ENCODE results near the gene CCDC197.
A peak's percentile ranks its signal among the peaks of the same experiment; 100 is the strongest.

Gene CCDC197

GRCh38 chr14:93997082-93997481 is at the start of gene CCDC197:
Gene CCDC197 (plus strand): TSS chr14:93997301. CDS start chr14:93998132, 831 bp downstream.
- DNase-seq = no peak

GRCh38 chr14:93949511-93950075 is 47.5 kb upstream of the CCDC197 start:
- DNase-seq = no peak

GRCh38 chr14:93950948-93951634 is 46.0 kb upstream of the CCDC197 start:
- DNase-seq = no peak

- DNase-seq = no peak
Observed at GRCh38 chr14:93951635-93952540, 45.2 kb upstream of the CCDC197 start.

- DNase-seq = no peak
Observed at GRCh38 chr14:93952829-93953228, 44.3 kb upstream of the CCDC197 start.

- DNase-seq = no peak
Observed at GRCh38 chr14:93953263-93953662, 43.8 kb upstream of the CCDC197 start.

- DNase-seq = no peak
Observed at GRCh38 chr14:93953739-93954515, 43.2 kb upstream of the CCDC197 start.

- DNase-seq = no peak
Observed at GRCh38 chr14:93954516-93954830, 42.6 kb upstream of the CCDC197 start.

GRCh38 chr14:93954900-93955849 is 41.9 kb upstream of the CCDC197 start:
- peak in 1 of 6 experiments; percentile 6 for DNase-seq

GRCh38 chr14:93955850-93956481 is 41.1 kb upstream of the CCDC197 start:
- no peak for DNase-seq

GRCh38 chr14:93956514-93957332 is 40.4 kb upstream of the CCDC197 start:
- peak in 1 of 6 experiments; percentile 33 for DNase-seq

GRCh38 chr14:93957333-93957710 is 39.8 kb upstream of the CCDC197 start:
- DNase-seq = no peak

- DNase-seq = no peak
Observed at GRCh38 chr14:93957751-93958566, 39.1 kb upstream of the CCDC197 start.

GRCh38 chr14:93958567-93959238 is 38.4 kb upstream of the CCDC197 start:
- no peak for DNase-seq

- peak; percentile 55 to 77 (median 71) for DNase-seq
Observed at GRCh38 chr14:93959239-93960107, 37.6 kb upstream of the CCDC197 start.

GRCh38 chr14:93960108-93960475 is 37.0 kb upstream of the CCDC197 start:
- peak in 1 of 6 experiments; percentile 9 for DNase-seq

GRCh38 chr14:93960774-93961438 is 36.2 kb upstream of the CCDC197 start:
- DNase-seq = no peak
